ENCODE data around the gene MGAT5.

DNA sequence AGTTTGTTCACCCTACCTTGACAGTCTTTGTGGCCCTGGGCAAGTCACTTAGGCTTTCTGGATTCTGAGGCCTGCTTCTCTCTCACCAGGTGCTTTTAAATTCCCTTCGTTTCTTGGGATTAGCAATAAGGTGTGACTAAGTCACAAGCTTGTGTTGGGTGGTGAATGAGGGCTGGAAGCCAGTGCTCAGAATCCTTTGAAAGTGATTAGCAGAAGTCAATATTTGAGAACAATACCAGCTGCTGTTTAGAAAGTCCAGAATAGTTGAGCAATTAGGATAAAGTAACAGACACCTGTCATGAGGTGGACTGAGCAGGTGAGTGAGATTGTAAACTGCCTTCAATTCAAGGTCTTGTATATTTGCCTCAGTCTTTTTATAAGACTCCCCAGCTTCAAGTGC, 19.3 kb upstream of the MGAT5 start:
- TF ChIP-seq ZNF565 (CRISPR knock-in tag; conservative IDR thresholded peaks at IDR 0.05; ENCODE audit: low read depth) (no peak), ARNTL (CRISPR knock-in tag; IDR thresholded peaks at IDR 0.05; ENCODE audit: borderline replicate concordance, low read depth) (no peak), ZFP3 (CRISPR knock-in tag; IDR thresholded peaks at IDR 0.05) (no peak), ZFP30 (CRISPR knock-in tag; IDR thresholded peaks at IDR 0.05) (no peak)
- TF ChIP-seq, protein P1, sequence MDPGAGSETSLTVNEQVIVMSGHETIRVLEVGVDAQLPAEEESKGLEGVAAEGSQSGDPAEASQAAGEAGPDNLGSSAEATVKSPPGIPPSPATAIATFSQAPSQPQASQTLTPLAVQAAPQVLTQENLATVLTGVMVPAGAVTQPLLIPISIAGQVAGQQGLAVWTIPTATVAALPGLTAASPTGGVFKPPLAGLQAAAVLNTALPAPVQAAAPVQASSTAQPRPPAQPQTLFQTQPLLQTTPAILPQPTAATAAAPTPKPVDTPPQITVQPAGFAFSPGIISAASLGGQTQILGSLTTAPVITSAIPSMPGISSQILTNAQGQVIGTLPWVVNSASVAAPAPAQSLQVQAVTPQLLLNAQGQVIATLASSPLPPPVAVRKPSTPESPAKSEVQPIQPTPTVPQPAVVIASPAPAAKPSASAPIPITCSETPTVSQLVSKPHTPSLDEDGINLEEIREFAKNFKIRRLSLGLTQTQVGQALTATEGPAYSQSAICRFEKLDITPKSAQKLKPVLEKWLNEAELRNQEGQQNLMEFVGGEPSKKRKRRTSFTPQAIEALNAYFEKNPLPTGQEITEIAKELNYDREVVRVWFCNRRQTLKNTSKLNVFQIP (CRISPR knock-in tag; IDR thresholded peaks at IDR 0.05; ENCODE audit: borderline replicate concordance, low read depth): no peak
